Epithelial cell of esophagus (primary cell): Measurements from ENCODE around the gene RIN3.

Experiments
- DNase-seq: peaks from one replicate; pipeline ENCODE4 v3.0.0; 2010; ENCODE audit warnings: low read depth
- H3K4me3 ChIP-seq: 2 replicates; pipeline ENCODE4 v1.5.1; 2011; ENCODE audit warnings: mild to moderate bottlenecking, low read length, control low read depth
- TF ChIP-seq, protein P1 (sequence below): IDR thresholded peaks from 2 replicates; pipeline ENCODE4 v1.5.1; 2011; ENCODE audit warnings: low read depth, mild to moderate bottlenecking, low read length, control low read depth, inconsistent platforms; ENCODE audit not compliant: insufficient read depth; ENCODE audit errors: missing control alignments

RIN3 gene

GRCh38 chr14:92627707-92628215, 114.2 kb downstream of the RIN3 start:
- TF ChIP-seq, protein P1, sequence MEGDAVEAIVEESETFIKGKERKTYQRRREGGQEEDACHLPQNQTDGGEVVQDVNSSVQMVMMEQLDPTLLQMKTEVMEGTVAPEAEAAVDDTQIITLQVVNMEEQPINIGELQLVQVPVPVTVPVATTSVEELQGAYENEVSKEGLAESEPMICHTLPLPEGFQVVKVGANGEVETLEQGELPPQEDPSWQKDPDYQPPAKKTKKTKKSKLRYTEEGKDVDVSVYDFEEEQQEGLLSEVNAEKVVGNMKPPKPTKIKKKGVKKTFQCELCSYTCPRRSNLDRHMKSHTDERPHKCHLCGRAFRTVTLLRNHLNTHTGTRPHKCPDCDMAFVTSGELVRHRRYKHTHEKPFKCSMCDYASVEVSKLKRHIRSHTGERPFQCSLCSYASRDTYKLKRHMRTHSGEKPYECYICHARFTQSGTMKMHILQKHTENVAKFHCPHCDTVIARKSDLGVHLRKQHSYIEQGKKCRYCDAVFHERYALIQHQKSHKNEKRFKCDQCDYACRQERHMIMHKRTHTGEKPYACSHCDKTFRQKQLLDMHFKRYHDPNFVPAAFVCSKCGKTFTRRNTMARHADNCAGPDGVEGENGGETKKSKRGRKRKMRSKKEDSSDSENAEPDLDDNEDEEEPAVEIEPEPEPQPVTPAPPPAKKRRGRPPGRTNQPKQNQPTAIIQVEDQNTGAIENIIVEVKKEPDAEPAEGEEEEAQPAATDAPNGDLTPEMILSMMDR, result no peak
- DNase-seq, result no peak
- no peak overlapping the region for H3K4me3 ChIP-seq

GRCh38 chr14:92628636-92629035, 115.1 kb downstream of the RIN3 start:
- TF ChIP-seq, protein P1, result no peak
- DNase-seq, result no peak
- H3K4me3 ChIP-seq, result no peak overlapping the region

DNA sequence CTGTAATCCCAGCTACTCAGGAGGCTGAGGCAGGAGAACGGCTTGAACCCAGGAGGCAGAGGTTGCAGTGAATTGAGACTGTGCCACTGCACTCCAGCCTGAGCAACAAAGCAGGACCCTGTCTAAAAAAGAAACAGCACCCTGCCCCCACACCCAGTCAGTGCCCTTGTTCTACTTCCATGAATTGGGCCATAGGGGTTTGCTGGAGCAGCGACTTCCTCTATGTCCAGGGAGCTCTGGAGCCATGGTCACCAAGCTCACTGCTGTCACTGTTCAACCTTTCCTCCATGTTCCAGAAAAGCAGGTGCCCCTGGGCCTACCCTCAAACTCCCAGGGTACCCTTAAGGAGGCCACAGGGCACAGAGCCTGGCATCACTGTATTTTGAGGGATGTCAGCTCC, 116.8 kb downstream of the RIN3 start:
- DNase-seq, result no peak
- H3K4me3 ChIP-seq, result no peak overlapping the region
- TF ChIP-seq, protein P1, result no peak

DNA sequence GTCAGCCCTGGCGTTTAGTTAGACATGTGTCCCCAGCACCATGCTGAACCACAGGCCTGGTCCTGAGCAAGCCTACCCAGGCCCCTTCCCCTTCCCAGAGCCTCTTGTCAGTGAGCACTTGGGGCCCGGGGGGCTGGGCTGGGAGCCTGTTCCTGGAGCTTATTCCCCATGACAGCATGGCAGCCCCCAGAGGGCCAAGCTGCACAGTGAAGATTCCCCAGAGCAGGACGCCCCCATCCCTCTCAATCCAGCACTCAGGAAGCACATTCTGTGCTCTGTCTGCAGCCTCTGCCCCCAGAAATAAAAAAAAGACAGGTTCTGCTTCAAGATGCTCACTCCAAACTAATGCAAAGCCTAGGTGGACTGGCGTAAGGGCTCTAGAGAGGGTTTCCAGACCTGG, 117.5 kb downstream of the RIN3 start:
- no peak overlapping the region for H3K4me3 ChIP-seq
- TF ChIP-seq, protein P1, result no peak
- no peak for DNase-seq

- TF ChIP-seq, protein P1, result no peak
- no peak overlapping the region for H3K4me3 ChIP-seq
- no peak for DNase-seq
Observed at GRCh38 chr14:92632546-92633273, 119.1 kb downstream of the RIN3 start.

GRCh38 chr14:92633274-92633616, 119.7 kb downstream of the RIN3 start:
- DNase-seq, result no peak
- H3K4me3 ChIP-seq, result no peak overlapping the region
- TF ChIP-seq, protein P1, result no peak

DNA sequence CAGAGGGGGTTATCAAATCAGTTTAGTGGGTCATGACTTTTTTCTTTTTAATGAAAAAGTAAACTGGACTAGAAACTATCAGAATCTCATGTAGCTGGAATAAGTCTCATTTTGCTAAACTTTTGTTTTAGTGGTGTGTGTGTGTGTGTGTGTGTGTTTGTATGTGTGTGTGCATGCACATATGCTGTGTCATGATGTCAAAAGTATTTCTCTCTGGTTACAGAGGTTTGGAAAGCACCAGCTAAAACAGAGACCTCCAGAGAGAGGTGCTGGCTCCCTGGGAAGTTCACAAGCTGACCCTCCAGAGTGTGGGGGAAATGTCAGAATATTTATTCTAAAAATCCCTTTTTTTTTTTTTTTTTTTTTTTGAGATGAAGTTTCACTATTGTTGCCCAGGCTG, 120.1 kb downstream of the RIN3 start:
- H3K4me3 ChIP-seq, result no peak overlapping the region
- DNase-seq, result no peak
- TF ChIP-seq, protein P1, result no peak
